HG03064 (cell line): ENCODE results near the gene ENPP7.

Experiments used
- ATAC-seq: cut with Tn5 transposase; IDR thresholded peaks from one replicate; pipeline ENCODE4 v1.9.1; 2021; ENCODE audit warnings: low read depth; ENCODE audit not compliant: unreplicated experiment

Gene ENPP7

DNA sequence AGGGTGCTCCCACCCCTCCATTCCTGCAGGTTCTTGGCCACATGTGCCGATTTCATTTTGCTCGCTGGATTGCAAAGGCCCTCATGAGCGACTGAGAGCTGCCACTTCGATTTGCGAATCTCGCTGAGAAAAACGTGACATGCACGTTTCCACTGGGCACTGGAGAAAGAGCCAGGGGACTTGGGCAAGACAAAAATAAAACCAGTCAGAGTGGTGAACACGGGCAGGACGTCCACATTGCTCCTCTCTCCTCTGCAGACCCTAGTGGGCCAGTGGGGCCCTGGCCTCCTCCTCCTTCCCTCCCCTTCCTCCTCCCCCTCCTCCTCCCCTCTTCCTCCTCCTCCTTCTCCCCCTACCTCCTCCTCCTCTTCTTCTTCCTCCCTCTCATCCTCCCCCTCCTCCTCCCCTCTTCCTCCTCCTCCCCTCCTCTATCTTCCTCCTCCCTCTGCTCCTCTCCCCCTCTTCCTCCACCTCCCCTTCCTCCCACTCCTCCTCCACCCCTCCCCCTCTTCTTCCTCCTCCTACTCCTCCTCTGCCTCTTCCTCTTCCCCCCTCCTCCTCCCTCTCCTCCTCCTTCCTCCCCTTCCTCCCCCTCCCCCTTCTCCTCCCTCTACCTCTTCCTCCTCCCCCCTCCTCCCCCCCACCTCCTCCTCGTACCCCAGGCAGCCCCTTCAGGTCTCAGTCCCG is 28.1 kb upstream of the ENPP7 start:
- ATAC-seq: no peak

DNA sequence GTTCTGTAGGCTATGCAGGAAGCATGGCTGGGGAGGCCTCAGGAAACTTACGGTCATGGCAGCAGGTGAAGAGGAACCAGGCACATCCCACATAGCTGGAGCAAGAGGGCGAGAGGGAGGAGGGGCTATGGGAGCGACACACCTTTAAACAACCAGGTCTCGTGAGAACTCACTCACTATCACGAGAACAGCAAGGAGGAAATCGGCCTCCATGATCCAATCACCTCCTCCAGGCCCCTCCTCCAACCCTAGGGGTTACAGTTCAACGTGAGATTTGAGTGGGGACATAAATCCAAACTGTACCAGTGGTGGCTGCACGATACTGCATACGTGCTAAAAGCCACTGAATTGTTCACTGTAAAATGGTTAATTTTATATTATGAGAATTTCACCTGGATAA is 26.1 kb upstream of the ENPP7 start:
- no peak for ATAC-seq

DNA sequence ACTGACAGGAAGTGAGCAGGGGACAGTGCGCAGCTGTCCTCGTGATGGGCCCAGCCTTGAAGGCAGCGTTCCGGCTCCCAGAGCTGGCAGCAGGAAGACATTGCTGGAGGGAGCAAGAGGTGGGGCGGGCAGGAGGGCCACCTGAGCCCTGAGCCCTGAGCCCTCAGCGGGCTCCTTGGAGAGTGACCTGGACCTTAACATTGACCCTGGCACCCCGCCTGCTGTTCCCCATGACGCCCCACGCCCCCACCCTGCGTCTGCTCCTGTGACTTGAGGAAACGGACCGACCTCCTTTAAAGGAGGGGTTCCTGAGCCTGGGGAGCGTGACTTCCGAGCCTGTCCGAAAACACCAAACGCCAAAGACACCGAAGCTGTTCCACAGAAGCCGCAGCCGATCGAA is 25.1 kb upstream of the ENPP7 start:
- ATAC-seq: no peak

DNA sequence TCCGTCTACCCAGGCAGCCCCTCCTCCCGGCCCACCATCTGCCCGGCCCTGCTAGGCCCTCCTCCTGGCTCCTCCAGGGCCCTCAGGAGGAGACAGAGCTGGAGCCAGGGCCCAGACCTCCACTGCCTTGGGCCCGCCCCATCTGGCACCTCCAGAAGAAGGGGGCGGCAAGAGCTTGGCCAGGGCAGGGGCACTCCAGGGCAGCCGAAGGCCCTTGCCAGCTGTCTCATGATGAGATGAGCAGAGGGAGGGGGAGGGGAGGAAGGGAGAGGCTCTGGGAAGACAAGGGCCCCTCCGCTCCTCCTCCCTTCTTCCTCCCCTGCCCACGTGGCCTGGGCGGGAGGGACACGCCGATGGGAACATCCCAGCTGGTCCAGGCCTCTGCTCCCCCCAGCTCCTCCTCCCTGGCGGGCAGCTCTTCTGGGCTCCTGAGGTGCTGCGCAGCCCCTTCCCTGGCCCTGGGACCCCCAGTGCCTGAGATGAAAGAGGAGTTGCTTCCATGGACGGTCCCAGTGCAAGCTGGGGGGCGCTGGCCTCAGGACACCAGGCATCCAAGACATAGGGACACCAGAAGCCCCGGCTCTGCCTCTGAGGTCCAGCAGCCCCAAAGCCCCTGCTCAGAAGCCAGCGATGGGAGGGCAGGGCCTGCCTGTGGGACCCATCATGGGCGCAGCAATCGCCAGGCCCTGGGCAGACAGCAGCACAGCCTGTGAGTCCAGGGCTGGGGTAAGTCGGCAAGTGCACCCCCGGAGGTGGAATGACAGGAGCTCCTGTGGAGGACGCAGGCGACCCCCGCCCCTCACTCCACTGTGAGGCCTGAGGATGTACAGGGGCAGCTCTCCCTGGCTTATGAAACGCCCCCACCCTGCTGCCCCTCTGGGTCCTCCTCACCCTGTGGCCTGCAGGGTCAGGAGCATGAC is 23.6 kb upstream of the ENPP7 start:
- ATAC-seq: no peak

DNA sequence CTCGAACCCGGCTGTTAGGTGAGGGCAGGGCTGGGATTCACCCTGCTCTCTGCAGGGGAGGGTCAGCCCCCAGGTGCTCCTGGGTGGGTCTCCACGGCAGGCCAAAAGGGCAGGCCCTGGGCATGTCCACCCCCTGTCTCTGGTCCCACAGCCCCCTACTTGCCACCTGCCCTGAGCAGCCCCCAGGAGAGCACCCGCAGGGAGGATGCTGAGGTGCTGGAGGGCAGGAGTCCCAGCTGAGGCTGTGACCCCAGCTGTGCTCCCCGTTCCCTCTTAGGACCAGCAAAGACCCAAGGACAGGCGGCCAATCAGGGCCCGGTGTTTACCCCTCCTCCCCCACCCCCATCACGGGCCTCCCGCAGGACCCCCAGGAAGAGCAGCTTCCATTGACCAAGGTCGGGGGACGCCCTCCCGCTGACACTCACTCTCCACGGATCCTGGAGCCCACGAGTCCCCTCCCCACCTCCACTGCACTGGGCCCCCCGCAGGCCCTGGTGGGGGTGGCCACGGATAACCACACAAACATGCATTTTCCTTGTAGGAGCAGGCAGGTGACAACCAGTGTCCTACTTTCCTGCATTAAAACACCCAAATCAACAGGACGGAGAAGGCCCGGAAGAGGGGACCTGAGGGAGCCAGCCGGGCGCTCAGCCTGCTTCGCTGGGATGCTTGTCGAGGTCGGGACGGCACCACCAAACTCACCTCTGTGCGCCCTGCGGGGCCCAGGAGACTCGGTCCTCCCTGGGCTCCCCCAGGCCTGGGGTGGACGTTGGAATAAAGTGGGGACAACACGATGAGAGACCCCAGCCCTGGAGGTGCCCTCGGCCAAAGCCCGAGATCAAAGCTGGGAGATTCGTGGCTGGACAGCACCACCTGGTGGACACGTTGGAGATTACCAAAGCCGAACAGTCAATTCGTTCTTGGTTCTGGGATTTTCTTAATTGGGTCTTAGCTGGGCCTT is 22.5 kb upstream of the ENPP7 start:
- no peak for ATAC-seq

DNA sequence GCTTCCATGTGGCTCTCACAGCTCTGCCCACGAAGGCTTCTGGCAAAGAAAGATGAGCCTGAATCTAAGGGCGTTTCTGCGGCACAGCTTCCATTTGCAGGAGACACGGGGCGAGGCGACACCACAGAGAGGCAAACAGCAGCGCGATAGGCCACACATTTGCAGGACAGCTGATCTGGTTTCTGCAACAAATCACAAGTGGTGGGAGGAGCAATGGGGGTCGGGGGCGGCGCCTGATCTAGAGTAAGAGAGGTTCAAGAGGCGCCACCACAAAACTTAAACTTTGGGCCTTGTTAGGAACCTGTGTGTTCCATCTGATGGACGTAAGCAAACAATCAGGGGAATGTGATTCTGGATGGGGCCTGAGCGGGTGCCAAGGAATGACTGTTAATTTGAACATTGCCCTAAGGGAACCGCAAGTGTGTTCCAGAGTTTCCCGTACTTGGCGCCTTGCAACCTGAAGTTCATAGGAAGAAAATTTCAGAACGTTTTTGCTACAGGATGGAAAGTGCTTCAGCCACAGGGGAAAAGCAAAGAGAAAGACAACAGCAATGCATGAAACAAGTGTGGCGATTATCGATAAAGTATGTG is 18.9 kb upstream of the ENPP7 start:
- no peak for ATAC-seq

DNA sequence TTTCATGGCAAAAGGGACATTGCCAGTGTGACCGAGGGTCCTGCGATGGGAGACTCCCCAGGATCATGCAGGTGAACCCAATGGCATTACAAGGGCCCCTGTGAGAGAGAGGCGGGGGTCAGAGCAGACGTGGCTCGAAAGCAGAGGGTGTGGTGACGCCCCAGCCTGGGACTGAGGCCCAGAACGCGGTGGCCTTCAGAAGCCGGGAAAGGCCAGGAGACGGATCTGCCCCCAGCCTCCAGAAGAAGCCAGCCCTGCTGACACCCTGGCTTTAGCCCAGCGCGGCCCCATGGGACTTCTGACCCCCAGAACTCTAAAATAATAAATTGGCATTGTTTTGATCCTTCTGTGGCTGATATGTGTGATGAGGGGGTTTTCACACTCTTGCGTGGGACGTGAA is 17.4 kb upstream of the ENPP7 start:
- no peak for ATAC-seq

DNA sequence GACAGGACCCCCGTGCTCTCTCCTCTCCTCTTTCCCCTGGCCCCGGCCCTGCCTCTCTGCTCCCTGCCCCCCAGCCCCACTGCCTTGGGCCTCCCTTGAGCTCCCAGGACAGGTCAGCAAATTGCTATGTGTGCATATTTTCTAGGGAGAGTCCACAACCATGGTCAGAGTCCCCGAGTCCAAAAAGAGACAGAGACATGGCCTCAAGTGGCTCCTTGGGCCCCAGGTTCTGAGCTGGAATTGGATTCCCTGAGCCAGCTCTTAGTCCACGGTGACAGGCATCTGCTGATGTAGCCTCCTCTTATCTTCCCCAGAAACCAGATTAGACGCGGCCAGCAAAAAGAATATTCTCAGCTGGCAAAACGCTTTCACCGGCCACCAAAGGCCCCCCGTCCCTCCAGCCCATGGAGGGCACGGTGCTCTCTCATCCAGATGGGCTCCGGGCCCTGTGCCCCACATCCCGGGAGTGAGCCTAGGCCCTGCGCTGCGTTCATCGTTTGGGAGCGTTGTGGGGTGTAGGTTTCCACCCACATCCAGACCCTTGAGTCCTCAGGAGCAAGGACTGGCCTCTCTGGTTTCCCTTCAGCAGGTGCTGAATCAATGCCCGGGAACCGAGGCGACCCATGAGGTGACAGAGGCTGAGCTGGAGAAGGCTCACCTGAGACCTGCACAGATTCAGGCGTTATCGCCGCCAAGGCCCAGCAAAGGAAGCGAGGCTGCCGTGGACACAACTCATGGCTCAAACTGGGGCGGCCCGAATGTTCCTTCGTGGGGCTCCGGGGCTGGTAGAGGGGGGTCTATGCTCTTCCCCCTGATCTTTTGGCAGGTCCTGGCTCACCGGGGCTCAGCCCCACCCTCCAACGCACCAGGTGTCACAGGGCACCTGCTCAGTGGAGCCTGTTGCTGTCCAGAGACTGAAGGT is 16.3 kb upstream of the ENPP7 start:
- no peak for ATAC-seq

DNA sequence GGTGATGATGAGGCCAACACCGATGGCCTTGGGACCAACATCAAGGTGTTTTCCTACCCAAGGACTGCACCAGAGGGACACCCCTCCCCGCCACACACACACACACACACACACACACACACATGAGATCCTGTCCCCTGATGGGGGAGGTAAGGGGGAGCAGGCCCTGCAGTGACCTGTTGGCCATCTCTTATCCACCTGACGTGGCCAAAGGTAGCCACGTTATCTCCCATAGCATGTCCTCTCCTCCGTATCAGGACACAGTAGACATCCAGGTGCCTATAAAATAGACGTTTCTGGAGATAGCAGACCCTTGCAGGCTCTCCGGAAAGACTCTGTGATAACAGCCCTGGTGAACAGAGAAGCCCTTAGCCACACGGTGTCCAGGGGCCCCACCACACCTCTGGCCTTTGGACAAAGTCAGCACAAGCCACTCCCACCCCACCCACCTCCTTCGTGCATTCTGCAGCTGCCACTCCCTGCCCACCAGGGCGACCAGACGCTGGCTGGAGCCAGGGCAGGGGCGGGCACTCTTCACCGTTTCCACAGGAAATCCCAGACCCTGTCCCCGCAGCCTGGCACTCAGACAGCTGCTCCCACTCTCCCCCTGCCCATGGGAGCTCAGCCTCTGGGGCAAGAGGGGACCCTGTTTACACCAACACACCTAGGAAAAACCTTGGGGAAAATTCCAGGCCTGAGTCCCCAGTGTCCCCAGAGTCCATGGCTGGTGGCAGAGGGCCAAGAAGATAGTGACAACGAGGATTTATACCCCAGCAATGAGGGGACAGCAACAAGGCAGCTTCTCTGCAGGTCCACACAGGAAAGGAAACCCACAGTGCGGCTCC is 15.4 kb upstream of the ENPP7 start:
- no peak for ATAC-seq

DNA sequence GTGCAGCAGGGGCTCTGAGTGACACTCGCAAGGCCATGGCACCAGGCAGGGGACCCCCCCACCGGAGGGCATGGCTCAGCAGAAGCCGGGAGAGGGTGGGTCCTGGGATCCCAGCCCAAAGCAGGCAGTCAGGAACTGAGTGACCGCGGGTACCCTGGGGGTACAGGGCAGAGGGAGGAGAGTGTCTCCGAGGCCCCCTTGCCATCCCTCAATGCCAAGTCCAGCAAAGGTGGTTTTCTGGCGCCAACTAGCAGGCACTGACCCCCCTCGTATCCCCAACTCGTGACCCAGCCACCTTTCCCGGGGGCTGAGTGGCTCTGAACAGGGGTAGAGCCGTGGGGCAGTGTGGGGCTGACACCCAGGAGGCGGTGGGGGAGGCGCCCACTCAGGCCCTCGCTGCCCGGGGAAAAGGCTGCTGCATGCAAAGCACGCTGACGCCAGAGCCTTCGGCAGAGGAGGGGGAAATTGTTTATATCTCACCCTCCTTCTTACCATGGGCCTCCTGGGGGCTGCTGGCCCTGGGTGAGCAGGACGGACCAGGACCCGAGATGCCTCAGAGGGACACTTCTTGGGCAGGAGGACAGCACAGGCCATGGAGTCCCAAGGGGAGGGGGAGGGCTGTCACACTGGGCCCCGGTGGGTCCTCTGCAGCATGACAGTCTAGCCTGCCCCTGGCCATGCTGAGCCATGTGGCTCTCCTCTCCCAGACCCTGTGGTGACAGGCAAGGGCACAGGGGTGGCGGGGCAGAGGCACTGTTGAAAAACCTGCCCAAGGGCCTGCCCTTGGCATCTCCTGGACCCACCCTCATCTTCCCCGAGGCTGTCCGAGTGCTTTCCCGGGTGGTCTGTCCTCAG is 14.6 kb upstream of the ENPP7 start:
- no peak for ATAC-seq

DNA sequence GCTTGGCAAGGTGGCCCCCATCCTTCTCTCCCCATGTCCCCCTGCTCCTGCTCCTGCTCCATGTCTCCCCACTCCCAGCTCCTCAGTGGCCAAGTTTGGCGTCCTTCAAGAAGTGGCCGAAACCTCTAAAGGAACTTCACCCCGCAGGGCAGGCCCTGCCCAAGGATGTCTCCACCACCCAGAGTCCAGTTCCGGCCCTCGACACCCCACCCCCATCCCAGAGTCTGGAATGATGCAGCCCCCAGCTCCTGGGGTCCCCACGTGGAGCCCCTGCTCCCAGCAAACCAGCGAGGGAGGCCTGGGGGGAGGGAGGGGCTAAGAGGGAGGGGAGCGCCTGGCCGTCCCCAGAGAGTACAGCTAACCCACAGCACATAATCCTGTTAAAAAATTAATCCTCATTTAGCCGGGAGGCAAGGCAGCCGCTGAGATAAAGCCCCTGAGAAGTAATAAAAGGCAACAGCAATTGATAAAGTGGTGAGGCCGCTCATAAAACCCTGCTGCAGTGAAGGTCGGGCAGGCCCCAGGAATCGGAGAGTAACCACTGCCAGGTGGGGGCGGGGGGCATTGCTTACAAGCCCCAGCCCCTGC is 9.9 kb upstream of the ENPP7 start:
- ATAC-seq: no peak

DNA sequence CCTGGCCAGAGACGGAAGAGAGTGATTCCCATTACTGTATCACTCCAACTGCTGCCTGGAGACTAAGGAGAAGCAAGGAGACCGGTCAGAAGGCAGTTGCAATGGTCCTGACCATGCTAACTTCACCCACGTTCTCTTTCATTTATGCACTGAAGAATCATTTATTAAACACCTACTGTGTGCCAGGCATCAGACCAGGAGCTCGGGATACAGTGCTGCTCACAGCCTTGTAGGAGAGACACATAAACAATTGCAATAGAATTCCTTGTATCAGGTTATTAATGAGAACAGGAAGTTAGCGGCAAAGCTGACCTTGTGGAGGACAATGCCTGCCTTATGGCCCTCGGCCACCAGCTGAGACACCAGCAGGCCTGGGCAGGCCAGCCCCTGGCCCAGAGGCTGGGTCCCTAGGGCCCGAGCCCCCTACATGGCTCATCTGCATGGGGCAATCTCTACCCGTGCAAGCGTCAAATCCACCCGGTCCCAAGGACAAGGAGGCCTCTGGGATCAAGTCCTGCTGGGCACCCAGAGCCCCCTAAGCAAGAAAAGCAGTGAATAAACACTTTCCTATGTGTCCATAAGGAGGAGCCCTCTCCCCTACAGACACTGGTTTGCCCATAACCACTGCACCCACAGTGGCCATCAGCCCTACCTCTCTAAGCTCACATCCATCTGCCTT is 8.6 kb upstream of the ENPP7 start:
- ATAC-seq: no peak

DNA sequence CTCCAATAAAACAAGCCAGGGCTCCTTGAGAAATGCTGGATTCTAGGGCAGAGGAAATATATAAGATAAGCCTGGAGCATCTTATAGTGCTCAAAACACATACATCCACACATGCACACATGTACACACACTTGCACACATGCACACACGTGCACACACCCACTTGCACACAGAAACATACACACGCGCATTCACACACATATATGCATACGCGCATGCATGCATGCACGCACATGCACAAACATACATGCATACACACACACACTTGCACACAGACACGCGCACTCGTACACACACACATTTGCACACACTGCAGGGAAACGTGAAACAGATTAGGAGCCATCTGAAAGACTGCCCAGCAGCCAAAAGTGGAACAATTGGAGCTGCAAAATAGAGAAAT is 8.0 kb upstream of the ENPP7 start:
- no peak for ATAC-seq

DNA sequence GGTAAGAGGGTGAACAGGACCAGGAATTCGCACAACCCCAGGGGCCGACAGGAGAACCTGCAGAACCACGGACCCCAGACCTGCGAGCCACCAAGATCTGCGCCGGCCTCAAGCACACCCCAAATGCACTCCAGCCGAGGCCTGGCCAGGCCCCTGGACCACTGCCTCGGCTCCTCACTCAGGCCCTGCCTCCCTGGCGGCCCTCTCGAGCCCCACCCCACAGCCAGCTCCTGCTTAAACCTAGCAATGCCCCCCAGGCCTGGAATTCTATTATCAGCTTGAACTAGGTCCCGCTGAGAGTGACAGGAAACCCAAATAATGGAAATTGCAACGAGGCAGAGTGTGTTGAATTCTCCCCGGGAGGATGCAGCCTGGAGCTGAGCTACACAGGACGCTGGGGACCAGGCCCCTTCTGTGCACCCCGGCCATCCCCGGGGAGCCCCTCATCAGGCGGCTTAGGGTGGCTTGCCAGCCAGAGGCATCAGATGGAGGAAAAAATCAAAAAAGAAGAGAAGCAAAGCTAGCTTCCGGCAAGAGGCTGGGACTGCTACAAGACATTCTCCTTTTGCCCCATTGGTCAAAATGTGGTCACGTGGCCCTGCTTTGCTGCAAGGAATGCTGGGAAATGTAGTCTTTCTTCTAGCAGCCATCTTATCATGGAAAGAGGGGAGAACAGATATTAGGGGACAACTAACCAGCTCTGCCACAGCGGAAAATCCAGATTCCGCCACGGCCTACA is 2.4 kb upstream of the ENPP7 start:
- ATAC-seq: peak; percentile 84

DNA sequence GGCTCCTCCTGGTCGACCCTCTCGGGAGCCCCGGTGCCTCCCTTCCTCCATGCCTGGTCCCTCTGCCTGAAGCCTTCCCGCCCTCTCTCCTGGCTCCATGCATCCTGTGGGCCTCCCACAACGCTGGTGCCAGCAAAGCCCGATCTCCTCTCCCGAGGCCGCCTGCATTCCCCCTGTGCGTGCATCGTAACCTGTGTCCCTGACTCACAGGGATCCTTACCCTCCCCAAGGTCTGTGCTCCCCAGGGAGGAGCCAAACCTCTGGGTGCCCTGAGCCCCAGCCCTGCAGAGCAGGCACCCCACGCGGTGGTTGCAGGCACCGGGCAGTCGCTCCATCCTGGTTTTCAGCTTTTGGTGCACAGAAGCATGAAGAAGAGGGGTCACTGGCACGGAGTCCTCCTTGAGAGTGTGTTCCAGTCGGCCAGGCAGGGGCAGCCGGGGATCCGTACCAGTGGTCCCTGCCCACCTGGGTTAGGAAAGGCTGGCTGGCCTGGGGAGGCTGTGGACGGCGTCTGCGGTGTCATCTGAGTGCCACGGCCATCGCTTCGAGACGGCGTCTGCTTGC is 1.8 kb upstream of the ENPP7 start:
- no peak for ATAC-seq

DNA sequence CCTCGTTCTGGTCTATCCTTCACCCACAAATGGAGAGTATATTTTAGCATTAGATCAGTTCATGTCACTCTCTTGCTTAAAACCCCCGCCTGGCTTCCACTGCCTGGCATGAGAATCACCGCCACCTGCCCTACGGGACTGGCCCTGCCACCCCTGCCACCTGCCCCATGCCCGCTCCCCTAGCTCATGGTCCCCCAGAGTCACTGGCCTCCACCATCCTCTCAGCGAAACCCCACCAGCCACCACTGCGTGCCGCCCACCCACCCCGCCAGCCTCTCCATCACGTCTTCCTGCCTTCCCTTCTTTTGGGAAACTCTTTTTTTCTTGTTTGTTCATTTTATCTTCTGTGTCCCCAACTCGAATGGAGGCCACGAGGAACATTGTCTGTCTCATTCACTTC is 982 bp upstream of the ENPP7 start:
- no peak for ATAC-seq
